Suprapubic skin (tissue), 4 donors: ENCODE data around the gene ANKFN1.

Experiments
- EP300 ChIP-seq: sonication (generic); formaldehyde crosslinking; IDR thresholded peaks from one replicate; pipeline ENCODE4 v1.6.1; 2017; ENCODE audit warnings: antibody characterized with exemption
- POLR2A ChIP-seq, 2 donors: fragments of 450-650 bp; IDR thresholded peaks; one replicate each; pipeline ENCODE4 v1.6.1; 2017; ENCODE audit warnings: antibody characterized with exemption in 2 of 2, mild to moderate bottlenecking in 2 of 2, moderate library complexity in 2 of 2
- POLR2AphosphoS5 ChIP-seq, 3 donors: sonication (generic); formaldehyde crosslinking; IDR thresholded peaks; one replicate each; pipeline ENCODE4 v1.6.1; 2017; ENCODE audit warnings: antibody characterized with exemption in 3 of 3
- TF ChIP-seq, protein P1 (sequence below), 2 donors: fragments of 200-600 bp in 1 of 2; fragments of 450-650 bp in 1 of 2; sonication (generic) in 1 of 2; IDR thresholded peaks; one replicate each; pipeline ENCODE4 v1.5.1; 2016 to 2019; ENCODE audit warnings: antibody characterized with exemption in 2 of 2, mild to moderate bottlenecking in 1 of 2, moderate library complexity in 1 of 2

DNA sequence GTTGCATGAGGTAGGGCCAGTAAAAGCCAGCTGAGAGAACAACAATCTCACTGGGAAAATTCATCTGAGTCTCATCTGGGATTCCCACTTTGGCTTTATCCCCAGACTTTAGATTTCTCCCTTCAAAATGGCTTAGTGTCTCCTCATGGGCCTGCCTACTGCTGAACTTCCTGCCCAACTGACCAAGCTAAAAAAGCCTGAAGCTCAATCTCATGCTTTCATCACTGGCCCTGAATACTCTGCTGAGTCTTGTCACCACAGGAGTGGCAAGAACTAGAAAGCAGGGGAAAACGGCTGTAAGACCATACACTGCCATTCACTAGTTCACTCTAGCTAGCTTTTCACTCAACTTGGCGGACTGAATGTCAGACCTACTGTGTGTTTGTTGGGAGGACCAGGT lies 343.9 kb downstream of the ANKFN1 start:
- TF ChIP-seq POLR2A (IDR thresholded peaks at IDR 0.05) = no peak
- TF ChIP-seq POLR2AphosphoS5 (IDR thresholded peaks at IDR 0.05) = no peak
- TF ChIP-seq, protein P1, sequence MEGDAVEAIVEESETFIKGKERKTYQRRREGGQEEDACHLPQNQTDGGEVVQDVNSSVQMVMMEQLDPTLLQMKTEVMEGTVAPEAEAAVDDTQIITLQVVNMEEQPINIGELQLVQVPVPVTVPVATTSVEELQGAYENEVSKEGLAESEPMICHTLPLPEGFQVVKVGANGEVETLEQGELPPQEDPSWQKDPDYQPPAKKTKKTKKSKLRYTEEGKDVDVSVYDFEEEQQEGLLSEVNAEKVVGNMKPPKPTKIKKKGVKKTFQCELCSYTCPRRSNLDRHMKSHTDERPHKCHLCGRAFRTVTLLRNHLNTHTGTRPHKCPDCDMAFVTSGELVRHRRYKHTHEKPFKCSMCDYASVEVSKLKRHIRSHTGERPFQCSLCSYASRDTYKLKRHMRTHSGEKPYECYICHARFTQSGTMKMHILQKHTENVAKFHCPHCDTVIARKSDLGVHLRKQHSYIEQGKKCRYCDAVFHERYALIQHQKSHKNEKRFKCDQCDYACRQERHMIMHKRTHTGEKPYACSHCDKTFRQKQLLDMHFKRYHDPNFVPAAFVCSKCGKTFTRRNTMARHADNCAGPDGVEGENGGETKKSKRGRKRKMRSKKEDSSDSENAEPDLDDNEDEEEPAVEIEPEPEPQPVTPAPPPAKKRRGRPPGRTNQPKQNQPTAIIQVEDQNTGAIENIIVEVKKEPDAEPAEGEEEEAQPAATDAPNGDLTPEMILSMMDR (IDR thresholded peaks at IDR 0.05) = no peak
- TF ChIP-seq EP300 = no peak
